ENCODE measurements around the gene PEX11G. TPM values are rescaled to one million over a fixed set of nuclear protein-coding genes. Genes with fewer than 3 reads are reported as not detected.

Gene PEX11G
- total and polyA plus RNA-seq, 2 experiments from 2014 or later: 6.2 to 10.6 TPM

DNA sequence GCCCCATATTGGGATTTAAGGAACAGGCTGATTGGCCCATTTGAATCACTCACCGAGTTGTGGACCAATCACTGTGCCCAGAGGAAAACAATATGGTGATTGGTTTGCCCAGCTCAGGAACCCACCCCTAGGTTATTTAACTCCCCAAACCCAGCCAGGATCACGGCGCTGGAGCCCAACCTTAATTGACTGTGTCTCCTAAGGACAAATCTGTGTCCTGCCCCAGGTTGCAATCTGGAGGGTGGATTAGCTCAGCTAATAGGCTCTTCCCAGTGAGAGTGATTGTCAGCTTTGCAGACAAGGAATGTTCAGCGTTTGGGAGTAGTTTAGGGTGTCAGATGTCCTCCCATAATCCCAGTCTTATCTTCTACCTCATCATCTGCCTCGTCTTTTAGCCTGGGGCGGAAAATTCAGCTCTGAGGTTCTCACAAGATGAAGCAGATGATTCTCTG lies 23.6 kb upstream of the PEX11G start:
- DNase-seq (ENCODE audit: low spot score): no peak
- Histone ChIP-seq H3K9me2 (replicated peaks; ENCODE audit: insufficient read depth) (no peaks in the 10 kb centered on the region), H3K4me2 (no peak overlapping the region), H3K9me3 (ENCODE audit: low read depth) (no peaks in the 10 kb centered on the region), H3K4me1 (ENCODE audit: insufficient read depth) (peaks cover 13% of the 10 kb centered on the region), H3K4me3 (no peak overlapping the region), H3K79me2 (peaks cover 16% of the 10 kb centered on the region), H4K20me1 (ENCODE audit: insufficient read depth, poor library complexity, severe bottlenecking) (no peaks in the 10 kb centered on the region), H3K36me3 (replicated peaks; ENCODE audit: insufficient read depth, low read depth) (no peaks in the 10 kb centered on the region), H2AFZ (no peak overlapping the region), H3K27me3 (no peaks in the 10 kb centered on the region), H3K27ac (no peak overlapping the region)
- 37% methylated on average over 6 of the region's 6 CpGs for whole genome bisulfite sequencing (ENCODE audit: low lambda C conversion rate, missing lambda C conversion rate)
- TF ChIP-seq CTCF (IDR thresholded peaks at IDR 0.05; ENCODE audit: poor library complexity) (no peak), EZH2phosphoT487 (IDR thresholded peaks at IDR 0.05; ENCODE audit: low read depth, severe bottlenecking, unreplicated experiment) (no peak), EZH2 (IDR thresholded peaks at IDR 0.05; ENCODE audit: borderline replicate concordance) (no peak)

DNA sequence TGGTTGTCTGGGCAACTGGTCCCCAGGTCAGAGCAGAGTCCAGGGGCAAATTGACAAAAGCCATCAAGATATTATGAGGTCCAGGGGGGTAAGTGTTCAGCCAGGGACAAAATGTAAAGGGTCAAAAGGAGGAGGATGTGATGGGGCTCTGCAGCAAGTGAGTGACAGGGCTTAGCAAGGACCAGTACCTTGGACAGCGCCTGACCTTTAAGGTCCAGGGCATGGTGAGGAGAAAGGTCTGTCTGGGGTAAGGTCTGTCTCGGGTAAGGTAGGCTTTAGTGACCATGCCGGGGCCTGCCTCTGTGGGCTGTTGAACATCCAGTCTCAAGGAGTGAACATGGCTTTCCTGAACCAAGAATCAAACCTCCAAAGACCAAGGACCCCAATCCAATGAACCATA lies 20.8 kb upstream of the PEX11G start:
- Histone ChIP-seq H3K36me3 (replicated peaks; ENCODE audit: insufficient read depth, low read depth) (no peaks in the 10 kb centered on the region), H2AFZ (no peak overlapping the region), H3K27ac (no peak overlapping the region), H3K4me3 (no peak overlapping the region), H4K20me1 (ENCODE audit: insufficient read depth, poor library complexity, severe bottlenecking) (no peaks in the 10 kb centered on the region), H3K9me3 (ENCODE audit: low read depth) (no peaks in the 10 kb centered on the region), H3K4me1 (ENCODE audit: insufficient read depth) (peaks cover 3% of the 10 kb centered on the region), H3K4me2 (no peak overlapping the region), H3K79me2 (no peaks in the 10 kb centered on the region), H3K27me3 (no peaks in the 10 kb centered on the region), H3K9me2 (replicated peaks; ENCODE audit: insufficient read depth) (no peaks in the 10 kb centered on the region)
- DNase-seq (ENCODE audit: low spot score): no peak
- TF ChIP-seq EZH2phosphoT487 (IDR thresholded peaks at IDR 0.05; ENCODE audit: low read depth, severe bottlenecking, unreplicated experiment): no peak
- no peak for TF ChIP-seq EZH2 (IDR thresholded peaks at IDR 0.05; ENCODE audit: borderline replicate concordance)
- no peak for TF ChIP-seq CTCF (IDR thresholded peaks at IDR 0.05; ENCODE audit: poor library complexity)
- WGBS (ENCODE audit: low lambda C conversion rate, missing lambda C conversion rate): 53% methylated on average over 3 of the region's 3 CpGs

- 64% methylated on average over 8 of the region's 11 CpGs for WGBS (ENCODE audit: low lambda C conversion rate, missing lambda C conversion rate)
- no peak overlapping the region for H3K4me3 ChIP-seq
- TF ChIP-seq CTCF (IDR thresholded peaks at IDR 0.05; ENCODE audit: poor library complexity): no peak
- TF ChIP-seq EZH2phosphoT487 (IDR thresholded peaks at IDR 0.05; ENCODE audit: low read depth, severe bottlenecking, unreplicated experiment): no peak
- no peak for TF ChIP-seq EZH2 (IDR thresholded peaks at IDR 0.05; ENCODE audit: borderline replicate concordance)
- no peaks in the 10 kb centered on the region for H4K20me1 ChIP-seq (ENCODE audit: insufficient read depth, poor library complexity, severe bottlenecking)
- no peaks in the 10 kb centered on the region for H3K9me3 ChIP-seq (ENCODE audit: low read depth)
- no peak overlapping the region for H2AFZ ChIP-seq
- no peaks in the 10 kb centered on the region for H3K9me2 ChIP-seq (replicated peaks; ENCODE audit: insufficient read depth)
- H3K79me2 ChIP-seq: no peaks in the 10 kb centered on the region
- peak; percentile 80 for DNase-seq (ENCODE audit: low spot score)
- H3K27me3 ChIP-seq: no peaks in the 10 kb centered on the region
- H3K36me3 ChIP-seq (replicated peaks; ENCODE audit: insufficient read depth, low read depth): no peaks in the 10 kb centered on the region
- no peaks in the 10 kb centered on the region for H3K4me1 ChIP-seq (ENCODE audit: insufficient read depth)
- H3K4me2 ChIP-seq: no peak overlapping the region
- H3K27ac ChIP-seq: no peak overlapping the region
Measured at GRCh38 chr19:7507884-7508283, 19.0 kb upstream of the PEX11G start.
